OCI-LY7 (cell line): ENCODE results near the gene MAMSTR. TPM values are rescaled to one million over a fixed set of nuclear protein-coding genes. Genes with fewer than 3 reads are reported as not detected.
"Not testable (repeated sequence)": the region's sequence is repeated elsewhere in the genome, so short reads cannot be mapped to it uniquely, and the experiment has no call there.

ENCODE experiments used
- BruUV-seq: library from RNA; stranded (reverse); fragments of 400-500 nt; replicated peaks from 2 replicates; lab custom pipeline; 2021; lab: Mats Ljungman, UMichigan
- CTCF ChIA-PET: fragments of 300-600 bp; sonication (Branson Sonifier 250); formaldehyde crosslinking; loops from one replicate; lab custom pipeline; 2022; ENCODE audit warnings: antibody characterized with exemption; ENCODE audit not compliant: unreplicated experiment; lab: Charles Lee
- POLR2A ChIA-PET: fragments of 300-600 bp; sonication (Branson Sonifier 250); formaldehyde crosslinking; loops from one replicate; lab custom pipeline; 2022; ENCODE audit warnings: antibody characterized with exemption; lab: Charles Lee
- DNase-seq: peaks from one replicate; pipeline ENCODE4 v3.0.0-alpha.2; 2015; ENCODE audit warnings: low spot score
- H2AFZ ChIP-seq: fragments of 200-600 bp; sonication (generic), shearing (Covaris generic); 2 replicates; pipeline ENCODE4 v1.6.1; 2014; ENCODE audit warnings: mild to moderate bottlenecking, antibody characterized with exemption, low read length, moderate library complexity
- H3K27ac ChIP-seq: fragments of 200-600 bp; sonication (generic); 2 replicates; pipeline ENCODE4 v1.5.1; 2014; ENCODE audit warnings: mixed run types, low read depth, mild to moderate bottlenecking, moderate library complexity, low read length, inconsistent platforms; ENCODE audit not compliant: poor library complexity, severe bottlenecking
- H3K36me3 ChIP-seq: fragments of 200-600 bp; sonication (generic); 2 replicates; pipeline ENCODE4 v1.6.1; 2014; ENCODE audit warnings: mild to moderate bottlenecking, antibody characterized with exemption, low read length, moderate library complexity, mixed read lengths; ENCODE audit not compliant: insufficient read depth
- H3K4me1 ChIP-seq: fragments of 200-600 bp; sonication (generic); 2 replicates; pipeline ENCODE4 v1.5.1; 2014; ENCODE audit warnings: mild to moderate bottlenecking, low read length; ENCODE audit not compliant: insufficient read depth, poor library complexity, severe bottlenecking
- H3K4me2 ChIP-seq: fragments of 200-600 bp; sonication (generic); 2 replicates; pipeline ENCODE4 v1.6.1; 2014; ENCODE audit warnings: mild to moderate bottlenecking, low read length
- H3K4me3 ChIP-seq: fragments of 200-600 bp; sonication (generic); 2 replicates; pipeline ENCODE4 v1.5.1; 2014; ENCODE audit warnings: mild to moderate bottlenecking, low read depth, low read length; ENCODE audit not compliant: poor library complexity, severe bottlenecking
- H3K79me2 ChIP-seq: fragments of 200-600 bp; sonication (generic); 2 replicates; pipeline ENCODE4 v1.6.1; 2016; ENCODE audit warnings: low read depth, mild to moderate bottlenecking, low read length, moderate library complexity, mixed read lengths; ENCODE audit not compliant: insufficient read depth
- H3K9me2 ChIP-seq: fragments of 200-600 bp; sonication (generic); 2 replicates; pipeline ENCODE4 v1.6.1; 2016; ENCODE audit warnings: mild to moderate bottlenecking, low read length, mixed read lengths; ENCODE audit not compliant: insufficient read depth
- H3K9me3 ChIP-seq: fragments of 200-600 bp; sonication (generic); 2 replicates; pipeline ENCODE4 v1.6.1; 2014; ENCODE audit warnings: mild to moderate bottlenecking, mixed run types, low read length, mixed read lengths
- H4K20me1 ChIP-seq: fragments of 200-600 bp; sonication (generic); 2 replicates; pipeline ENCODE4 v1.6.1; 2014; ENCODE audit warnings: mild to moderate bottlenecking, antibody characterized with exemption, low read length, moderate library complexity, mixed read lengths; ENCODE audit not compliant: insufficient read depth
- CTCF ChIP-seq: fragments of 200-600 bp; sonication (generic); conservative IDR thresholded peaks from 2 replicates; pipeline ENCODE4 v1.5.1; 2014; ENCODE audit warnings: mild to moderate bottlenecking, antibody characterized with exemption, low read length, moderate library complexity, mixed read lengths
- EZH2phosphoT487 ChIP-seq: fragments of 200-600 bp; sonication (generic); IDR thresholded peaks from 2 replicates; pipeline ENCODE4 v1.6.1; 2018; ENCODE audit warnings: low read depth, borderline replicate concordance, mild to moderate bottlenecking, mixed run types, antibody characterized with exemption, low read length, moderate library complexity, mixed read lengths
- intact Hi-C: fragments of 100-400 bp; cut with micrococcal nuclease; formaldehyde crosslinking; loops from one replicate; pipeline ENCODE4 v1.10.0; 2022; ENCODE audit not compliant: unreplicated experiment
- total RNA-seq, 2 experiments: library from RNA; depleted of rRNA in 1 of 2; stranded (reverse); fragments of >200 nt in 1 of 2; shearing (Covaris generic) in 1 of 2; gene quantifications; 2 replicates each; pipeline ENCODE4 v1.2.3, GENCODE V29; 2014 to 2022

The MAMSTR gene
- total RNA-seq, 2 experiments from 2014 or later, result 1.2 TPM

GRCh38 chr19:48681127-48681470, 38.4 kb downstream of the MAMSTR start:
- H3K9me2 ChIP-seq, result no peaks in the 10 kb centered on the region
- H3K79me2 ChIP-seq, result no peaks in the 10 kb centered on the region
- intact Hi-C loops, result no loop called here
- H4K20me1 ChIP-seq, result no peaks in the 10 kb centered on the region
- no TSS peak for BruUV-seq
- no peak overlapping the region for H2AFZ ChIP-seq
- H3K9me3 ChIP-seq, result no peaks in the 10 kb centered on the region
- no peaks in the 10 kb centered on the region for H3K4me1 ChIP-seq
- POLR2A ChIA-PET, result interaction anchor here (0.6 kb wide), 1 partner anchor 29 kb away, joined by 4 read pairs; no protein-coding TSS in a partner anchor
- CTCF ChIA-PET, result no interaction called here
- no peaks in the 10 kb centered on the region for H3K36me3 ChIP-seq
- TF ChIP-seq EZH2phosphoT487, result no peak
- TF ChIP-seq CTCF, result no peak
- H3K27ac ChIP-seq, result no peak overlapping the region
- no peak overlapping the region for H3K4me2 ChIP-seq
- no peak overlapping the region for H3K4me3 ChIP-seq
- DNase-seq, result no peak

- BruUV-seq, result no TSS peak
- H3K4me3 ChIP-seq, result no peak overlapping the region
- no peak for TF ChIP-seq CTCF
- TF ChIP-seq EZH2phosphoT487, result no peak
- no peaks in the 10 kb centered on the region for H3K4me1 ChIP-seq
- intact Hi-C loops, result no loop called here
- H3K36me3 ChIP-seq, result no peaks in the 10 kb centered on the region
- H3K27ac ChIP-seq, result no peak overlapping the region
- POLR2A ChIA-PET, result interaction anchor here (0.6 kb wide), 1 partner anchor 28 kb away, joined by 4 read pairs; no protein-coding TSS in a partner anchor
- no peaks in the 10 kb centered on the region for H3K79me2 ChIP-seq
- no peaks in the 10 kb centered on the region for H3K9me3 ChIP-seq
- H3K9me2 ChIP-seq, result no peaks in the 10 kb centered on the region
- no peak overlapping the region for H2AFZ ChIP-seq
- CTCF ChIA-PET, result no interaction called here
- H3K4me2 ChIP-seq, result no peak overlapping the region
- no peak for DNase-seq
- H4K20me1 ChIP-seq, result no peaks in the 10 kb centered on the region
Measured at GRCh38 chr19:48680436-48681126, 38.9 kb downstream of the MAMSTR start.

- H3K9me3 ChIP-seq, DNase-seq, H3K4me2 ChIP-seq, intact Hi-C loops, H3K36me3 ChIP-seq, H3K79me2 ChIP-seq, H3K4me3 ChIP-seq, H3K27ac ChIP-seq, BruUV-seq, H3K4me1 ChIP-seq, H3K9me2 ChIP-seq, CTCF ChIA-PET, H2AFZ ChIP-seq, POLR2A ChIA-PET, H4K20me1 ChIP-seq: not testable (repeated sequence)
Measured at GRCh38 chr19:48680006-48680405, 39.5 kb downstream of the MAMSTR start.
